WTC11 (cell line): ENCODE measurements around the gene PPM1L. TPM values are rescaled to one million over a fixed set of nuclear protein-coding genes. Genes with fewer than 3 reads are reported as not detected.

Source experiments
- ATAC-seq: fragments of 200-7000 bp; cut with Tn5 transposase; 2 replicates; pipeline ENCODE4 v1.10.0; 2021; ENCODE audit warnings: mild to moderate bottlenecking, moderate library complexity
- CTCF ChIA-PET: fragments of 300-600 bp; sonication (Branson Sonifier 250); formaldehyde crosslinking; loops from one replicate; lab custom pipeline; 2021; ENCODE audit warnings: antibody characterized with exemption; lab: Charles Lee
- POLR2A ChIA-PET: fragments of 350-600 bp; sonication (Branson Sonifier 250); formaldehyde crosslinking; loops from one replicate; lab custom pipeline; 2021; ENCODE audit warnings: antibody characterized with exemption; lab: Charles Lee
- DNase-seq: peaks from one replicate; pipeline ENCODE4 v3.0.0; 2021; ENCODE audit warnings: low spot score
- H3K27ac Mint-ChIP-seq: 2 replicates; pipeline ENCODE4 v1.8.0; 2021; ENCODE audit warnings: mixed read lengths
- H3K27me3 Mint-ChIP-seq: 2 replicates; pipeline ENCODE4 v1.8.0; 2021; ENCODE audit warnings: low read depth, mild to moderate bottlenecking, moderate library complexity, mixed read lengths
- H3K36me3 Mint-ChIP-seq: 2 replicates; pipeline ENCODE4 v1.8.0; 2021; ENCODE audit warnings: mixed read lengths
- H3K4me1 Mint-ChIP-seq: 2 replicates; pipeline ENCODE4 v1.8.0; 2022; ENCODE audit warnings: mixed read lengths
- H3K4me3 Mint-ChIP-seq: 2 replicates; pipeline ENCODE4 v1.8.0; 2021; ENCODE audit warnings: mild to moderate bottlenecking, moderate library complexity, mixed read lengths
- H3K9me3 Mint-ChIP-seq: 2 replicates; pipeline ENCODE4 v1.8.0; 2021; ENCODE audit warnings: mixed read lengths
- AR ChIP-seq: fragments of 250-450 bp; sonication (Bioruptor Pico); IDR thresholded peaks from 2 replicates; pipeline ENCODE4 v1.9.0; 2021; ENCODE audit warnings: mild to moderate bottlenecking
- ATF1 ChIP-seq: sonication (generic); formaldehyde crosslinking; IDR thresholded peaks from 2 replicates; pipeline ENCODE4 v1.8.1; 2023; ENCODE audit warnings: mild to moderate bottlenecking, moderate library complexity, missing genetic modification reagents
- CTCF ChIP-seq: fragments of 200-600 bp; IDR thresholded peaks from 2 replicates; pipeline ENCODE4 v1.8.0; 2022; ENCODE audit warnings: antibody characterized with exemption
- E2F5 ChIP-seq: sonication (generic); formaldehyde crosslinking; IDR thresholded peaks from 2 replicates; pipeline ENCODE4 v1.8.1; 2022; ENCODE audit warnings: mild to moderate bottlenecking, moderate library complexity, missing genetic modification reagents
- ETV6 ChIP-seq: sonication (generic); formaldehyde crosslinking; IDR thresholded peaks from 2 replicates; pipeline ENCODE4 v1.8.1; 2022; ENCODE audit warnings: mild to moderate bottlenecking, missing genetic modification reagents
- GABPB1 ChIP-seq: sonication (generic); formaldehyde crosslinking; IDR thresholded peaks from 2 replicates; pipeline ENCODE4 v1.8.1; 2023; ENCODE audit warnings: mild to moderate bottlenecking, missing genetic modification reagents
- GRHL2 ChIP-seq: fragments of 250-450 bp; sonication (Bioruptor Pico); IDR thresholded peaks from 2 replicates; pipeline ENCODE4 v1.8.0; 2022; ENCODE audit warnings: mild to moderate bottlenecking, moderate library complexity; ENCODE audit not compliant: insufficient replicate concordance, severe bottlenecking
- NFE2L1 ChIP-seq: sonication (generic); formaldehyde crosslinking; IDR thresholded peaks from 2 replicates; pipeline ENCODE4 v1.8.1; 2023; ENCODE audit warnings: missing genetic modification reagents
- OVOL2 ChIP-seq: fragments of 250-450 bp; sonication (Bioruptor Pico); IDR thresholded peaks from 2 replicates; pipeline ENCODE4 v1.9.0; 2021; ENCODE audit warnings: mild to moderate bottlenecking, borderline replicate concordance
- RELA ChIP-seq: sonication (generic); formaldehyde crosslinking; IDR thresholded peaks from 2 replicates; pipeline ENCODE4 v1.8.1; 2022; ENCODE audit warnings: missing genetic modification reagents, mild to moderate bottlenecking, borderline replicate concordance
- TEAD1 ChIP-seq: sonication (generic); formaldehyde crosslinking; IDR thresholded peaks from 2 replicates; pipeline ENCODE4 v1.8.0; 2022; ENCODE audit warnings: mild to moderate bottlenecking, missing genetic modification reagents
- ZMAT4 ChIP-seq: fragments of 250-450 bp; sonication (Bioruptor Pico); IDR thresholded peaks from 2 replicates; pipeline ENCODE4 v1.9.0; 2021; ENCODE audit warnings: mild to moderate bottlenecking
- ZNF317 ChIP-seq: sonication (generic); formaldehyde crosslinking; IDR thresholded peaks from 2 replicates; pipeline ENCODE4 v1.8.1; 2023; ENCODE audit warnings: low read depth, mild to moderate bottlenecking, moderate library complexity, missing genetic modification reagents, borderline replicate concordance
- ZNF425 ChIP-seq: fragments of 250-450 bp; sonication (Bioruptor Pico); conservative IDR thresholded peaks from 2 replicates; pipeline ENCODE4 v1.9.0; 2021; ENCODE audit warnings: mild to moderate bottlenecking
- total RNA-seq: library from RNA; stranded (reverse); gene quantifications from 3 replicates; pipeline ENCODE4 v1.2.3, GENCODE V29; 2021
- TF ChIP-seq, protein P1 (sequence below): sonication (generic); formaldehyde crosslinking; conservative IDR thresholded peaks from 2 replicates; pipeline ENCODE4 v1.8.1; 2023; ENCODE audit warnings: mild to moderate bottlenecking, low read depth, missing genetic modification reagents, moderate library complexity
- TF ChIP-seq, protein P2 (sequence below): sonication (generic); formaldehyde crosslinking; IDR thresholded peaks from 2 replicates; pipeline ENCODE4 v1.8.0; 2022; ENCODE audit warnings: mild to moderate bottlenecking, missing genetic modification reagents

Gene PPM1L
- total RNA-seq, 1 experiment from 2014 or later: 18.1 TPM

DNA sequence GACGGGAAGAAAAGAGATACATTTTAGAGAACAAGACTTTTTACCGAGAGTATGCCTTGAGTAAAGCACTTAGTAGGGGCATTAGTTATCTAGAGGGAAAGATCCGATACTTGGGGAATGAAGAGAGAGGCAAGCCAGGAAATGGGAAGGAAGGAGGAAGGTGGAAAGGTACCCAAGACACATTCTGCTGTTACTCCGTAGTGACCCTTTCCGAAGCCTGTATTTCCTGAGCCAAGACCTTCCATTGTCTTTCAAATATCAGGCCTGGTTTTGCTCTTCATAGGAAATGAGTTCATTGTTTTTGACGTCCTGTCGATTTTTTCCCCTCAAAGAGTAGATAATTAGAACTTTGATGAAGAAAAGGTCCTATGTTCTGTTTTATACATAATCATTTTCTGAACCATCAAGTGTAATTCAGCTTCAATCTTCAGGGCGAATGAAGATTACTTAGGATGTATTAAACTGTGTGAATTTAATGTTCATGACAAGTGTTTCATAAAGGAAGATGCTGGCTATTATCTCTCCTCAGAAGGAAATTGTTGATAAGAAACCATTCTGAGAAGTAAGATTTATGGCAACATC, 95.7 kb downstream of the PPM1L start:
- Mint-ChIP-seq H3K27me3 (no peaks in the 10 kb centered on the region), H3K4me3 (no peak overlapping the region; the same call in 1 of the 2 replicates), H3K27ac (peak overlapping the region; percentile 92), H3K36me3 (peaks cover 17% of the 10 kb centered on the region), H3K4me1 (peaks cover 41% of the 10 kb centered on the region), H3K9me3 (peaks cover 19% of the 10 kb centered on the region)
- CTCF ChIA-PET: no interaction called here
- no peak for DNase-seq
- POLR2A ChIA-PET: interaction anchor here (0.6 kb wide), 1 partner anchor 10 kb away, joined by 3 read pairs; no protein-coding TSS in a partner anchor
- peak; percentile 72 for ATAC-seq
- TF ChIP-seq ETV6 (CRISPR knock-in tag): peak; percentile 31; the same call in 1 of the 2 replicates
- TF ChIP-seq, protein P1, sequence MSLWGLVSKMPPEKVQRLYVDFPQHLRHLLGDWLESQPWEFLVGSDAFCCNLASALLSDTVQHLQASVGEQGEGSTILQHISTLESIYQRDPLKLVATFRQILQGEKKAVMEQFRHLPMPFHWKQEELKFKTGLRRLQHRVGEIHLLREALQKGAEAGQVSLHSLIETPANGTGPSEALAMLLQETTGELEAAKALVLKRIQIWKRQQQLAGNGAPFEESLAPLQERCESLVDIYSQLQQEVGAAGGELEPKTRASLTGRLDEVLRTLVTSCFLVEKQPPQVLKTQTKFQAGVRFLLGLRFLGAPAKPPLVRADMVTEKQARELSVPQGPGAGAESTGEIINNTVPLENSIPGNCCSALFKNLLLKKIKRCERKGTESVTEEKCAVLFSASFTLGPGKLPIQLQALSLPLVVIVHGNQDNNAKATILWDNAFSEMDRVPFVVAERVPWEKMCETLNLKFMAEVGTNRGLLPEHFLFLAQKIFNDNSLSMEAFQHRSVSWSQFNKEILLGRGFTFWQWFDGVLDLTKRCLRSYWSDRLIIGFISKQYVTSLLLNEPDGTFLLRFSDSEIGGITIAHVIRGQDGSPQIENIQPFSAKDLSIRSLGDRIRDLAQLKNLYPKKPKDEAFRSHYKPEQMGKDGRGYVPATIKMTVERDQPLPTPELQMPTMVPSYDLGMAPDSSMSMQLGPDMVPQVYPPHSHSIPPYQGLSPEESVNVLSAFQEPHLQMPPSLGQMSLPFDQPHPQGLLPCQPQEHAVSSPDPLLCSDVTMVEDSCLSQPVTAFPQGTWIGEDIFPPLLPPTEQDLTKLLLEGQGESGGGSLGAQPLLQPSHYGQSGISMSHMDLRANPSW (CRISPR knock-in tag): no peak
- TF ChIP-seq, all 79 proteins: peak for 1

GRCh38 chr3:160852856-160853255, 96.8 kb downstream of the PPM1L start:
- no peak for TF ChIP-seq ZMAT4 (CRISPR knock-in tag)
- TF ChIP-seq TEAD1 (CRISPR knock-in tag): peak; percentile 58; the same call in 1 of the 2 replicates
- TF ChIP-seq, protein P2, sequence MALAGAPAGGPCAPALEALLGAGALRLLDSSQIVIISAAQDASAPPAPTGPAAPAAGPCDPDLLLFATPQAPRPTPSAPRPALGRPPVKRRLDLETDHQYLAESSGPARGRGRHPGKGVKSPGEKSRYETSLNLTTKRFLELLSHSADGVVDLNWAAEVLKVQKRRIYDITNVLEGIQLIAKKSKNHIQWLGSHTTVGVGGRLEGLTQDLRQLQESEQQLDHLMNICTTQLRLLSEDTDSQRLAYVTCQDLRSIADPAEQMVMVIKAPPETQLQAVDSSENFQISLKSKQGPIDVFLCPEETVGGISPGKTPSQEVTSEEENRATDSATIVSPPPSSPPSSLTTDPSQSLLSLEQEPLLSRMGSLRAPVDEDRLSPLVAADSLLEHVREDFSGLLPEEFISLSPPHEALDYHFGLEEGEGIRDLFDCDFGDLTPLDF: no peak
- TF ChIP-seq CTCF: no peak
- Mint-ChIP-seq H3K36me3 (peaks cover 17% of the 10 kb centered on the region), H3K27me3 (no peaks in the 10 kb centered on the region), H3K27ac (no peak overlapping the region), H3K4me1 (peaks cover 45% of the 10 kb centered on the region), H3K9me3 (peaks cover 19% of the 10 kb centered on the region), H3K4me3 (no peak overlapping the region)
- no peak for DNase-seq
- POLR2A ChIA-PET: no interaction called here
- 0 out of 2 replicates have a peak, but pooled peaks have one; percentile 28 for ATAC-seq
- CTCF ChIA-PET: no interaction called here

DNA sequence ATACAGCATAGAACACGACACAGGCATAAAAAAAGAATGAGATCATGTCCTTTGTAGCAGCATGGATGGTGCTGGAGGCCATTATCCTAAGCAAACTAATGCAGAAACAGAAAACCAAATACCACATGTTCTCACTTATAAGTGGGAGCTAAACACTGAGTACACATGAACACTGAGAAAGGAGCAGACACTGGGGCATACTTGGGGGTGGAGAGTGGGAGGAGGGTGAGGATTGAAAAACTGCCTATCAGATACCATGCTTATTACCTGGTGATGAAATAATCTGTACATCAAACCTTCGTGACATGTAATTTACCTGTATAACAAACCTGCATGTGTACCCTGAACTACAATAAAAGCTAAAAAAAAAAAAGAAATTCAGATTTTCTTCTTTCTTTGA, 100.4 kb downstream of the PPM1L start:
- peaks cover 41% of the 10 kb centered on the region for H3K4me1 Mint-ChIP-seq
- H3K9me3 Mint-ChIP-seq: peaks cover 15% of the 10 kb centered on the region
- ATAC-seq (no peak), DNase-seq (no peak)
- ChIA-PET CTCF (no interaction called here), POLR2A (no interaction called here)
- no peak overlapping the region for H3K27ac Mint-ChIP-seq
- H3K27me3 Mint-ChIP-seq: no peaks in the 10 kb centered on the region
- peaks cover 14% of the 10 kb centered on the region for H3K36me3 Mint-ChIP-seq
- H3K4me3 Mint-ChIP-seq: no peak overlapping the region
- TF ChIP-seq NFE2L1 (no peak), ATF1 (CRISPR knock-in tag) (no peak), OVOL2 (CRISPR knock-in tag) (no peak), AR (CRISPR knock-in tag) (no peak), GABPB1 (CRISPR knock-in tag) (no peak), ZNF317 (CRISPR knock-in tag) (no peak), RELA (no peak), GRHL2 (CRISPR knock-in tag) (no peak), ZNF425 (no peak), E2F5 (CRISPR knock-in tag) (no peak)
